Measurements from ENCODE around the gene ATP1A3.

Gene ATP1A3

GRCh38 chr19:41928754-41929535 is 65.1 kb downstream of the ATP1A3 start:
- DNase-seq (ENCODE audit: low read depth, low spot score): no peak

- no peak for DNase-seq (ENCODE audit: low read depth, low spot score)
Observed at GRCh38 chr19:41928221-41928683, 65.8 kb downstream of the ATP1A3 start, which contains the start of gene ERFL. Gene ERFL, minus strand, starts transcription at chr19:41928449. Its CDS starts 15,530 bp downstream, at chr19:41912919.

DNA sequence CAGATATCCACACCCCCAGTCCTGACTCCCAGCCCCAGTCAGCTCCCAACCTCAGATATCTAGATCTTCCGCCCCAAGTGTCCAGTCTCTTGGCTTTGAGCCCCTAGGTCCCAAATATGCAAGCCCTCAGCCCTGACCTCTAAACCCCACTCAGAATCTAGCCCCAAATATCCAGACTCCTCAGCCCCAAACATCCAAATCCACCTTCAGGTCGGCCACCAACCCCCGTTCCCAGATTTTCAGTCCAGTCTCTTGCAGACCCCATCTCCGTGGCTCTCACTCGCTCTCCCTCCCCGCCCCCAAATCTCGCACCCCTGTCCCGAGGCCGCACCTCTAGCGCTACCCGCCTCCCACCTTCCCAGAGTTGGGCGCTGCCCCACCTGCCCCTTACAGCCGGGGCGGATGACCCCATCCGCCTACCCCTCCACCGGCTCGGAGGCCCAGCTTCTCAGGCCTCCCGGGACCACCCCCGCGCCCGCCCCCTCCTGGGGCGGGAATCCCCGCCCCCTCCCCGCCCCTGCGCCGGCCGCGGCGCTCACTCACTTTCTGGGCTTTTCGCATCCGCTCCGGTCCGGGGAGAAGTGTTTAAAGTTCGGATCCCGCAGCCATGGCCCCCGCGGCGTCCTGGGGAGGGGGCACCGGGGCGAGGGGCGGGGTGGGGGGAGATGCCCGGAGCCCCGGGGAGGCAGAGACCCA is 66.4 kb downstream of the ATP1A3 start:
- DNase-seq (ENCODE audit: low read depth, low spot score): no peak

GRCh38 chr19:41926763-41927496 is 67.1 kb downstream of the ATP1A3 start:
- no peak for DNase-seq (ENCODE audit: low read depth, low spot score)

DNA sequence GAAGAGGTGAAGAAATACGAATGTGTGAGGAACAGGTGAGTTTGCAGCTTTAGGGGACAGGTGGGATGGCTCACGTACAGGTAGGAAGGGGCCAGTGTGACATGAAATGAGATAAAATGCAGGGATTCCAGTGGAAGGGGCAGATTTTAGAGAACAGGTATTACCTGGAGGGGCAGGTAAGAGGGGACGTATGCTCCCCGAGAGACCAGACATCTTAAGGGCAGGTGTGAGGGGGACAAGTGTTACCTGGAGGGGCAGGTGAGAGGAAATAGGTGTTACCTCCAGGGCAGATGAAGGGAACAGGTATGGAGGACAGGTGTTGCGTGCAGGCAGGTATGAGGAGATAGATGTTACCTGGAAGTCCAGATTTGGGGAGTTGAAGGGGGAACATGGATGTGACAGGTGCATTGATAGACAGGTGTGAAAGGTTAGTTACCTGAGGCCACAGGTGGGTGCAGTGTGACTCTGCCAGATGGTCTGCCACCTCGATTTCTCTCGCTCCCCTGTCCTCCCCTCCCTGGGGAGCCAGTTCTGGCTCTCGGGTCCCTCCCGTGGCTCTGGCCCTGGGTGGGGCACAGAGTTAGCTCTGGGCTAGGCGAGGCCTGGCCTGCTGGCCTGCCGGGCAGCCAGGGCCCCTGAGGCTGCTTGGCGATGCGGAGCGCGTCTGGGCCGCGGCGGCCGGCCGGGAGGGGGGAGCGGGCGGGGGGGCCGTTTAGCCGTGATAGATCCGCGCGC is 67.8 kb downstream of the ATP1A3 start:
- DNase-seq (ENCODE audit: low read depth, low spot score): no peak

DNA sequence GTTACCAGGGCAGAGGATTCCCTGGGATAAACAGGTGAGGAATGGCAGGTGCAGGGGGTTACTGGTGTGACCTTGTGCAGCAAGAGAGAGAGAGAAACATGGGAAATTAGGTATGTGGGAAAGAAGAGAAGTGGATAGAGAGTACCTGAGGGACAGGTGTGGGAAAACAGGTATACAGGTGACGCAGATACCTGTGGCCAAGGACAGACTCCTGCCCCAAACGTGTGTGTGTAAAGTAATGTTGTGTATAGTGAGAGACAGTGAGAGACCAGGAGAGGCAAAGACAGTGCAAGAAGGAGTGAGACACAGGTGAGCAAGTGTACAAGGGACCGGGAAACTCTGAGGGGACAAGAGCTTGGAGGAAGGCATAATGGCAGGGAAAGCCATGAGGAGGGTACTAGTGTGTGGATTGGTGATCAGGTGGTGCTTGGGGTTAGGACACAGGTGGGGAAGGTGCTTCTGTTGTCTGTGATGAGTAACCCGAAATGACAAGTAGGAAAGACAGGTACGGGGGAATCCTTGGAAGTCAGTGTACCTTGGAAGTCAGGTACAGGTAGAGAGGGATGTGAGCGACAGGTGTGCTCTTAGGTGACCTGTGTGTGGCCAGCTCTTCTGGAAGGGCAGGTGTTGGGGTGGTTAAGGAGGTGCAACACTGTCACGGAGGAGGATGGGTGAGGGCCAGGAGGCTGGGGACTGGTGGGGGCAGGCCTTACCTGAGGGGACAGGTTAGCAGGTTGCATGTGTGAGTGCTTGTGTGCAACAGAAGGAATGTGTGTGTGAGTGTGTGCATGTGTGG is 68.6 kb downstream of the ATP1A3 start:
- no peak for DNase-seq (ENCODE audit: low read depth, low spot score)

- no peak for DNase-seq (ENCODE audit: low read depth, low spot score)
Observed at GRCh38 chr19:41924151-41925145, 69.6 kb downstream of the ATP1A3 start.

DNA sequence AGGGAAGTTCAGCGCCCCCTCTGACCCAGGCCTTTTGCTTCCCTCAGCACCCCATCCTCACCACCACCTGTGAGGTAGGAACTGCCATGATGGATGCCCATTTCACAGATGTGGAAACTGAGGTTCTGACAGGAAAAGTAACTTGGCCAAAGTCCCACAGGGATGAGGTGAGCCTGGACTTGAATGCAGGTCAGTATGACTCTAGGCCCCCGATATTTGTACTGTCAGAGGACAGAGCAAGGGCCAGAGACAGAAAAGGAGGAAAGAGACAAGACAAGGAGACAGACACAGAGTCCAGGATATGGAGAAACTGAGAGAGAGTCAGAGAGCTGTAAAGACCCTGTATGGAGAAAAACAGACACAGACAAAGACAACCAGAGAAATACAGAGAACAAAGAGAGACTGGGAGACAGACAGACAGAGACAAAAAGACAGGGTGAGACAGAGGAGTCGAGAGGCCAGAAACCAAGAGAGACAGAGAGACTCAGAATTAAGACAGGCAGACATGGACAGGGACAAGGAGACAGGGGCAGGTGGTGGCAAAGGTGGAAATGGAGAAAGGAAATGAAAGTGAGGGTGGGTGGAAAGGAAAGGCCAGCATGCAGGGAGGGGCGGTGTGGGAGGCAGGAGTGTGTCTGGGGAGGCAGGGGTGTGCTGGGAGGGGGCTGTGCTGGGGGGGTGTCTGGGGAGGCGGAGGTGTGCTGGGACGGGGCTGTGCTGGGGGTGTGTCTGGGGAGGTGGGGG is 70.8 kb downstream of the ATP1A3 start:
- DNase-seq (ENCODE audit: low read depth, low spot score): no peak

DNA sequence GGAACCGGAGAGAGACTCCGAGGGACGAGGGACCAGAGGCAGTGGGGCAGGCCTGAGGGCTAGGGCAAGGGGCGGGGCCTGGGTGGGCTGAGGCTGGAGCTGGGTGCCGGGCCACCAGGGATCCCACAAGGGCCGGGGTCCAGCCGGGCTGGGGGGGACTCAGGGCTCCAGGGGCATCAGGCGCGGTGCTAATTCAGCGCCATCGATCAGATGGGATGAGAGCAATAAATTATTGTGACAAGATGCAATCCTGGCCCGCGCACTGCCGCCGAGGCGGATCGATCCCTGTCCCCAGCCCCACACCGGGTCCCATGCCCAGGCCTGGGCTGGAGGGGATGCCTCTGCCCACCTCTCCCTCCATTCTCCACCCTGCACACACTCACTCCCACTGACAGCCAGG is 71.4 kb downstream of the ATP1A3 start:
- DNase-seq (ENCODE audit: low read depth, low spot score): no peak

DNA sequence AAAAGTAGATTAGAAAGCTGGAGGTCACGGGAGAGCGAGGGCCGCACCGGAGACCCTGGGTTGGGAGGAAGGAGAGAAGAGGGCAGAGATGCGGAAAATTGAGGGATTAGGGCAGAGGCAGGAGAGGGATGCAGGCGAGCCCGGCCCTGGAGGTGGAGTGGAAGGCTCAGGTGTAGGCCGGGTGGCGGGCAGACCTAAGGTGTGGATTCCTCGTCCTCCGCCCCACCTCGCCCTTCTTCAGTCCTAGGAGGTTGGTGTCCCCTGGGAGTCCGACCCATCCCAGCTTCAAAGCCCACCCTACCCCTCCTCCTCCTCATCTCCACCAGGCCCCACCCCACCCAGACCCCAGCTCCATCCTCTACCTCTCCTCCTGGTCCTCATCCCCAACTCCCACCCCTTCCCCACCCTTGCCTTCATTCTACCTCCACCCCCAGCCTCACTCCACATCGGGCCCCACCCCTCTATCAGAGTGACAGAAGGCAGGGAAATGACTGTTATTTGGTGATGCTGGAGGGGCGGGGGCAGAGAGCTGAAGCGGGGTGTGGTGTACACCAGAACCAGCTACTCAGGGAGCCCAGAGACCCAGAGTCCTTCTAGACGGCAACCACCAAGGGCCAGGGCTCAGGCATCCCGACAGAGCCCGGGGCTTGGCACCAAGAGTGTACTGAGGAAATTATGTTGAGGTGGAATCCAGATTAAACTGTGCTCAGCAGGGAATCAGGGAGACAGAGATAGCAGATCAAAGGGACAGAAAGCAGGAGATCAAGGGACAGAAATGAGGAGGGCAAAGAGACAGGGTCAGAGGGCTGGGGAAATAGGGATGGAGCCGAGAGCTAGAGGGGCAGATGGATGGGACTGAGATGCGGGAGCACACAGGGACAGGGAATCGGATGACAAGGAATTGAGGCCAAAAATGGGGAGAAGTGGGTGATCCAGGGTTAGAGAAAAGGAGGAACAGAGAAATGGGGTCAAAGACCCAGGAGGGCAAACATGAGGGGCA is 72.2 kb downstream of the ATP1A3 start:
- no peak for DNase-seq (ENCODE audit: low read depth, low spot score)

- no peak for DNase-seq (ENCODE audit: low read depth, low spot score)
Observed at GRCh38 chr19:41920882-41921576, 73.0 kb downstream of the ATP1A3 start.

- DNase-seq (ENCODE audit: low read depth, low spot score): no peak
Observed at GRCh38 chr19:41919948-41920712, 73.9 kb downstream of the ATP1A3 start.

- no peak for DNase-seq (ENCODE audit: low read depth, low spot score)
Observed at GRCh38 chr19:41918653-41919244, 75.3 kb downstream of the ATP1A3 start.

- no peak for DNase-seq (ENCODE audit: low read depth, low spot score)
Observed at GRCh38 chr19:41918095-41918494, 75.9 kb downstream of the ATP1A3 start.

DNA sequence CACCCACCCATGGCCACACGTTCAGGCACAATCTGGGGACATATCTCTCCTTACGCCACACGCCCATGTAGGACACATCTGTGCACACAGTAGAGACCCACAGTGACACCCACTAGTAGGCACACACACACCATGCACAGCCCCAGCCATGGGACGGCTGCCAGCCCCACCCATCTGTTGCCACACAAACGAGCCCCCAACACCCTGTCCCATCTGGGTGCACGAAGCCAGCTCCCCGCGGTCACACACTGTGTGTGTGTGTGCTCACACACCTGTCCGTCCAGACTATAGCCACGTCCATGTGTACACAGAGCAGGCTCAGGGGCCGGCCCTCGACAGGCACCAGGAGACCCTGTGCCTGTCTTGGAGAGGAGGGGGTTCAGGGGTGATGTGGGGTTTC is 76.4 kb downstream of the ATP1A3 start:
- DNase-seq (ENCODE audit: low read depth, low spot score): no peak

Measured in activated naive CD8-positive, alpha-beta T cell treated with anti-CD3 and anti-CD28 coated beads, Interleukin-2, amount 50 U/mL, for 16 hours (primary cell).